ENCODE results near the gene SETD2. TPM values are rescaled to one million over a fixed set of nuclear protein-coding genes. Genes with fewer than 3 reads are reported as not detected.

Gene SETD2
- total RNA-seq, 6 experiments from 2014 or later = 20.3 to 27.0 (median 21.9) TPM

DNA sequence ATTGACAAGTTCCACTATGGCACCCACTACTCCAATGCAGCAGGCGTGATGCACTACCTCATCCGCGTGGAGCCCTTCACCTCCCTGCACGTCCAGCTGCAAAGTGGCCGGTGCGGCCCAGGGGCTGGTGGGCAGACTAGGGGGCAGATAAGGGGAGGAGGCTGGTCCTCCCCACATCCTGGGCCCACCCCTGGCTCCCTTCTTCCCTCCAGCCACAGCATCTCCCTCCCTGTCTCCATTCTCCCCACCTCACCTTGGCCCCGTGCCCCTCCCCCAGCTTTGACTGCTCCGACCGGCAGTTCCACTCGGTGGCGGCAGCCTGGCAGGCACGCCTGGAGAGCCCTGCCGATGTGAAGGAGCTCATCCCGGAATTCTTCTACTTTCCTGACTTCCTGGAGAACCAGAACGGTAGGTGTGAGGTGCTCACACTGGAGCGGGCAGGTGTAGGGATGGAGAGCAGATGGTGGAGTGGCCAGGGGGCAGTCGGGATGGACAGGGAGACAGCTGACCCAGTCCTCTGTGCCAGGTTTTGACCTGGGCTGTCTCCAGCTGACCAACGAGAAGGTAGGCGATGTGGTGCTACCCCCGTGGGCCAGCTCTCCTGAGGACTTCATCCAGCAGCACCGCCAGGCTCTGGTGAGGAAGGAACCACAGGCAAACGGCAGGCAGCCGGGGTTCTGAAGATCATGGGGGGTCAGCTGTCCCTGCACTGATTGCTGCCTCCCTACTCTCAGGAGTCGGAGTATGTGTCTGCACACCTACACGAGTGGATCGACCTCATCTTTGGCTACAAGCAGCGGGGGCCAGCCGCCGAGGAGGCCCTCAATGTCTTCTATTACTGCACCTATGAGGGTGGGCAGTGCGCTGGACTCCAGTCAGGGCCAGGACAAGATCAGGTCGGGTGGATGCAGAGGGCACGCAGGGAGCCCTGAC lies 158.4 kb downstream of the SETD2 start:
- Histone ChIP-seq H3K4me1 (peaks cover 0 to 5% (median 2%) of the 10 kb centered on the region in 4 donors), H3K36me3 (peaks cover 0 to 9% (median 2%) of the 10 kb centered on the region in 4 donors), H3K27ac (no peak overlapping the region), H3K27me3 (no peaks in the 10 kb centered on the region), H3K9me3 (no peaks in the 10 kb centered on the region), H3K4me3 (no peak overlapping the region)
- 69% methylated on average over 5 of the region's 32 CpGs for WGBS (ENCODE audit: insufficient coverage, low coverage, low lambda C conversion rate, missing lambda C conversion rate)
- intact Hi-C loops (cut with DNase I) = no loop called here
- DNase-seq = peak in 1 of 3 donors; percentile 19
- no peak for ATAC-seq
- TF ChIP-seq POLR2A (IDR thresholded peaks at IDR 0.05) = no peak
- no peak for TF ChIP-seq CTCF (IDR thresholded peaks at IDR 0.05)

DNA sequence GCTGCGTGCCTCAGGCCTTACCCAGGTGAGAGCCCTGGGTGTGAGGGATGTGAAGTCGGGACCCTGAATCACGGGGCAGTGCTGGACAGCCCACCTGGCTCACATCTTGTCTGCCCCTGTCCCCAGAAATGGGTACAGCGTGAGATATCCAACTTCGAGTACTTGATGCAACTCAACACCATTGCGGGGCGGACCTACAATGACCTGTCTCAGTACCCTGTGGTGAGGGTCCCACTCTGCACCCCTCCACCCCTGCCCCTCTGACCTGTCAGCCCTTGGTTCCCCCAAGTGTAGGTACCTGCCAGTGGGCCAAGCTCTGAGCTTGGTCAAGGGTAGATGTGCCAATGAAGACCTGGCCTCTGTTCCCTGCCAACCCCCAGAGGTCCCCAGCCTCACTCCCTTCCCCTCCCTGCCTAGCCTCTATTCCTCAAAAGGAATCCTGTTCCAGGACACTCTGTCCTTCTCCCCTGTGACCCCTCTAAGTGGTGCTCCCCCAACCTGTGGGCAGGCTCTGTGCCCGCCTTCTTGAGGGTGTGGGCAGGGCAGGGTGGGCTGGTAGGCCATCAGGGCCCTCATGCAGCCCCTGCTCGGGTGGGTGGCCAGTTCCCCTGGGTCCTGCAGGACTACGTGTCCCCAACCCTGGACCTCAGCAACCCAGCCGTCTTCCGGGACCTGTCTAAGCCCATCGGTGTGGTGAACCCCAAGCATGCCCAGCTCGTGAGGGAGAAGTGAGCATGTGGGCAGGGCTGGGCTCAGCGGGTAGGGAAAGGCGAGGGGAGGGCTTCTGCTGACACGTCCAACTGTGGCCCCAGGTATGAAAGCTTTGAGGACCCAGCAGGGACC lies 159.3 kb downstream of the SETD2 start:
- WGBS (ENCODE audit: insufficient coverage, low coverage, low lambda C conversion rate, missing lambda C conversion rate) = 93% methylated on average over 5 of the region's 17 CpGs
- Histone ChIP-seq H3K27me3 (no peaks in the 10 kb centered on the region), H3K9me3 (no peaks in the 10 kb centered on the region), H3K36me3 (peaks cover 0 to 14% (median 2%) of the 10 kb centered on the region in 4 donors), H3K4me1 (peaks cover 0 to 5% (median 2%) of the 10 kb centered on the region in 4 donors), H3K4me3 (no peak overlapping the region), H3K27ac (no peak overlapping the region)
- peak in 2 of 3 donors; percentile 18 to 49 for DNase-seq
- TF ChIP-seq CTCF (IDR thresholded peaks at IDR 0.05) (no peak), POLR2A (IDR thresholded peaks at IDR 0.05) (no peak)
- intact Hi-C loops (cut with DNase I) = no loop called here
- no peak for ATAC-seq

DNA sequence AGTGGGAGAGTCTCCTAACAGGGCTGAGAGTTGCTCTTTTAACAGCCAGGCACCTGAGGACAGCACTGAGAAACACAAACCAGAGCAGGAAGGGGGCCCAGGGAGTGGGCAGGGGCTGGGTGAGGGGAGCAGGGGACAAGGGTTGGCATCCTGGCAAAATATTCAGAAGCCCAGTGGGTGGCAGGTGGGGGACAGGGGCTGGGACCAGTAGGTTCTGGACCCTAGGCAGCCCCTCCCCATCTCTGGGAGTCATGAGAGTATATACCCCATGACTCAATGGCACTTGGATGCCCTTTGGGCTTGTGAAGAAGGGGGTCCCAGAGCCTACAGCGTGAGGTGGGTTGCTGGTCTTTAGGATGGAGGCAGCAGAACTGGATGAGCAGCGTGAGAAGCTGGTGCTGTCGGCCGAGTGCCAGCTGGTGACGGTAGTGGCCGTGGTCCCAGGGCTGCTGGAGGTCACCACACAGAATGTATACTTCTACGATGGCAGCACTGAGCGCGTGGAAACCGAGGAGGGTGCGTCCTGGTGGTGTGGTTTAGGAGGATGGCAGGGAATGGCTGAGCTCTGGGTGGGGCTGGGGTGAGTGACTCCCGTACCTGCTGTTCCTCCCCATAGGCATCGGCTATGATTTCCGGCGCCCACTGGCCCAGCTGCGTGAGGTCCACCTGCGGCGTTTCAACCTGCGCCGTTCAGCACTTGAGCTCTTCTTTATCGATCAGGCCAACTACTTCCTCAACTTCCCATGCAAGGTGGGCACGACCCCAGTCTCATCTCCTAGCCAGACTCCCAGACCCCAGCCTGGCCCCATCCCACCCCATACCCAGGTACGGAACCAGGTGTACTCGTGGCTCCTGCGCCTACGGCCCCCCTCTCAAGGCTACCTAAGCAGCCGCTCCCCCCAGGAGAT lies 160.2 kb downstream of the SETD2 start:
- ATAC-seq (no peak), DNase-seq (peak in 2 of 3 donors; percentile 16 to 28)
- TF ChIP-seq CTCF (IDR thresholded peaks at IDR 0.05) (no peak), POLR2A (IDR thresholded peaks at IDR 0.05) (no peak)
- Histone ChIP-seq H3K36me3 (peaks cover 0 to 14% (median 2%) of the 10 kb centered on the region in 4 donors), H3K4me3 (no peak overlapping the region), H3K9me3 (no peaks in the 10 kb centered on the region), H3K27ac (no peak overlapping the region), H3K27me3 (no peaks in the 10 kb centered on the region), H3K4me1 (peaks cover 0 to 1% (median under 1%) of the 10 kb centered on the region in 4 donors)
- intact Hi-C loops (cut with DNase I) = no loop called here
- WGBS (ENCODE audit: insufficient coverage, low coverage, low lambda C conversion rate, missing lambda C conversion rate) = 91% methylated on average over 7 of the region's 27 CpGs

GRCh38 chr3:47003056-47003410 lies 160.9 kb downstream of the SETD2 start:
- peaks cover 0 to 14% (median 2%) of the 10 kb centered on the region in 4 donors for H3K36me3 ChIP-seq
- no CpG with 5 or more reads among the region's 10 CpGs for WGBS (ENCODE audit: insufficient coverage, low coverage, low lambda C conversion rate, missing lambda C conversion rate)
- DNase-seq = peak in 2 of 3 donors; percentile 12 to 47
- TF ChIP-seq CTCF (IDR thresholded peaks at IDR 0.05) = no peak
- TF ChIP-seq POLR2A (IDR thresholded peaks at IDR 0.05) = no peak
- no peaks in the 10 kb centered on the region for H3K9me3 ChIP-seq
- no peak overlapping the region for H3K27ac ChIP-seq
- H3K27me3 ChIP-seq = no peaks in the 10 kb centered on the region
- ATAC-seq = no peak
- intact Hi-C loops (cut with DNase I) = no loop called here
- H3K4me1 ChIP-seq = peaks cover 0 to 1% (median 0%) of the 10 kb centered on the region in 4 donors
- no peak overlapping the region for H3K4me3 ChIP-seq

Measured in right lobe of liver (tissue), 6 donors.